Renal cortical epithelial cell (primary cell): Measurements from ENCODE around the gene RAB27A. TPM values are rescaled to one million over a fixed set of nuclear protein-coding genes. Genes with fewer than 3 reads are reported as not detected.

Experiments
- total RNA-seq: library from RNA; depleted of rRNA; stranded (reverse); fragments of >200 nt; gene quantifications from 2 replicates; pipeline ENCODE4 v1.2.3, GENCODE V29; 2014

Gene RAB27A
- total RNA-seq, 1 donor from 2014 or later, result 25.7 TPM

Other genes starting within 250 kb of the RAB27A start
- gene RSL24D1, start 92.9 kb downstream of the RAB27A start, total RNA-seq, result 77.5 and 147 TPM in 2 replicates
- gene PIGBOS1, start 29.3 kb upstream of the RAB27A start, total RNA-seq, result 11.4 and 16.0 TPM in 2 replicates
- 16.2 and 18.2 TPM in 2 replicates for gene PIGB, start 29.4 kb upstream of the RAB27A start, total RNA-seq
- 41.8 and 119 TPM in 2 replicates for gene CCPG1, start 118.5 kb upstream of the RAB27A start, total RNA-seq
- 2.6 and 2.8 TPM in 2 replicates for gene PIERCE2, start 118.7 kb upstream of the RAB27A start, total RNA-seq
- 4.3 and 9.7 TPM in 2 replicates for gene DNAAF4, start 218.4 kb upstream of the RAB27A start, total RNA-seq